Fibroblast of skin of abdomen (primary cell): ENCODE data around the gene NOS1.
"Not testable (repeated sequence)": the region's sequence is repeated elsewhere in the genome, so short reads cannot be mapped to it uniquely, and the experiment has no call there.

Experiments used
- DNase-seq: peaks from one replicate; pipeline ENCODE4 v3.0.0-alpha.2; 2013

Gene NOS1

DNA sequence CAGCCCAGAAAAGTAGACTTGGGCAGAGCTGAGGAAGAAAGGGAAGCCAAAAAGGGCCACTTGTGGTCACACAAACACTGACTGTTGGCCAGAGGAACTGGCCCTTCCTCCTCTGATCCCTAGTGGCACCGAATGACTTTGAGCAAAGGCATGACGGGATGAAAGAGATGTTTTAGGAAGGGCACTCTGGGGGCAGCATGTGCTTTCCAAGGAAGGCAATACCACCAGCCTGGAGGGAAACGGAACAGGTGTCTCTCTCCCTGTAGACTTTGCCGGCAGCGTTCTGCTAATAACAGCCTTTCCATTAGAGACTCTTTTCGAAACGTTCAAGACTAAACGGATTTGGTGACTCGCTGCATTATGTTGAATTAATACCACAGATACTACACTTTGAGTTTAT, 158.9 kb downstream of the NOS1 start:
- DNase-seq: no peak

DNA sequence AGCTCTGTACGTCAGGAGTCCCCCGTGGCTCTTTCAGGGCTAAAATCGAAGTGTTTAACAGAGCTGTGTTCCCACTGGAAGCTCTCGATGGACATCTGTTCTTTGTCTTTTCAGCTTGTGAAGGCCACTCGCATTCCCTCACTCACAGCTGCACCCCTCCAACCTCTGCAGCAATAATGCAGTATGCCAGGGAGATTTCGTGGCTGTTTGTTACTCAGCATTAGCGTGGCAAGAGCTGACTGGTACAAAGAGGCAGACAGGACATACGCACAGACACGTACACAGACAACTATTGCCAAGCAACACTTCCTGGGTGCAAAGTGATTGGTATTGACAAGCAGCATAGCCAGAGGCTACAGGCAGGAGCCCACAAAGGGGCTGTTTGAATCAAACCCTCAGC, 159.4 kb downstream of the NOS1 start:
- no peak for DNase-seq

DNA sequence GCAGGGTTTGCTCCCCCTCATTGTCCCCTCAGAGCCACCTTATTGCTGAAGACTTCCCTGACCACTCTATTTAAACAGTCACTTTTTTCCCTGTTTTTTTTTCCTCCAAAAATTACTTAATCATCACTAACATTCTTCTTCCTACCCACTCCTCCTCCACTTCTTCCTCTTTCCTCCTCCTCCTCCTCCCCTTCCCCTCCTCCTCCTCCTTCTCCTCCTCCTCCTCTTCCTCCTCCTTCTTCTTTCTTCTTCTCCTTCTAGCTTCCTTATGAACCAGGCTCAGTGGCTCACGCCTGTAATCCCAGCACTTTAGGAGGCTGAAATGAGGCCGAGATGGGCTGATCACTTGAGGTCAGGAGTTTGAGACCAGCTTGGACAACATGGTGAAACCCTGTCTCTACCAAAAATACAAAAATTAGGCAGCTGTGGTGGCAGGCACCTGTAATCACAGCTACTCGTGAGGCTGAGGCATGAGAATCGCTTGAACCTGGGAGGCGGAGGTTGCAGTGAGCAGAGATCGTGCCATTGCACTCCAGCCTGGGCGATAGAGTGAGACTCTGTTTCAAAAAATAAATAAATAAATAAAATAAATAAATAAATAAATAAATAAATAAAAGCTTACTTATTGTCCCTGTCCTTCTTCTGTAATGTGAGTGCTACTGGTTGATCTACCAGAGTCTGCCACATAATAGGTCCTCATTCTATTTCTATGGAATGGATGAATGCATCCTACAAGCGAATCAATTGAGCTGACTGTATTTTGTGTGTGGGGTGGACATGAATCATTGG, 161.3 kb downstream of the NOS1 start:
- not testable (repeated sequence) for DNase-seq

DNA sequence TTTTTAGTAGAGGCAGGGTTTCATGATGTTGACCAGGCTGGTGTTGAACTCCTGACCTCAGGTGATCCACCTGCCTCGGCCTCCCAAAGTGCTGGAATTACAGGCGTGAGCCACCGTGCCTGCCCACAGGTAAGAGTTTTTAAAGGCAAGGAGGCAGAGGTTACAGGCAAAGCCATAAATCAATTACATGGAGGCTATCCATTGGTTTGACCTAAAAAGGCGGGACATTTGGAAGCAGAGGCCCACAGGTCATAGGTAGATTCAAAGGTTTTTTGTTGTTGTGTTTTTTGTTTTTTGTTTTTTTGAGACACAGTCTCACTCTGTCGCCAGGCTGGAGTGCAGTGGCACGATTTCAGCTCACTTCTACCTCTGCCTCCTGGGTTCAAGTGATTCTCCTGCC, 165.1 kb downstream of the NOS1 start:
- DNase-seq: not testable (repeated sequence)

DNA sequence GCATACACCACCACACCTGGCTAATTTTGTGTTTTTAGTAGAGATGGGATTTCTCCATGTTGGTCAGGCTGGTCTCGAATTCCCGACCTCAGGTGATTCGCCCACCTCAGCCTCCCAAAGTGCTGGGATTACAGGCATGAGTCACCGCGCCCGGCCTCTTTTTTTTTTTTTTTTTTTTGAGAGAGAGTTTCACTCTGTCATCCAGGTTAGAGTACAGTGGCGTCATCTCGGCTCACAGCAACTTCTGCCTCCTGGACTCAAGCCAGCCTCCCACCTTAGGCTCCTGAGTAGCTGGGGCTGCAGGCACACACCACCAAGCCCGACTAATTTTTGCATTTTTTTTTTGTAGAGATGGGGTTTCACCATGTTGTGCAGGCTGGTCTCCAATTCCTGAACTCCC, 166.4 kb downstream of the NOS1 start:
- DNase-seq: not testable (repeated sequence)

DNA sequence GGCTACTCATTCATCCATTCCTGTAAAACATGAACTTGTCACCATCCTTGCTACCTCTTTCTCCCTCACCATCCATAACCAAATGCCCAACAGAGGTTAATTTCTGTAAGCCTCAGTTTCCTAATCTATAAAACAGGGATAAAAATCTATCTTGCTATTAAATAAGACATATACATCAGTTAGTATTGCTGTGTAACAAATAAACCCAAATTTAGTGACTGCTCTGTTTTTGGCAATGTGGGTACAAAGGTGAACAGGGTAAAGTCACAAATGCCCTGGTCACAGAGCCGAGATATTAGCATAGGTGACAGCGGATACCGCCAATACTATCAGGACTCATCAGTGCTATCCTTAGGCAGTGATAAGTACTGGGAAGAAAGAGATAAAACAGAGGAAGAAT, 167.5 kb downstream of the NOS1 start:
- DNase-seq: no peak

DNA sequence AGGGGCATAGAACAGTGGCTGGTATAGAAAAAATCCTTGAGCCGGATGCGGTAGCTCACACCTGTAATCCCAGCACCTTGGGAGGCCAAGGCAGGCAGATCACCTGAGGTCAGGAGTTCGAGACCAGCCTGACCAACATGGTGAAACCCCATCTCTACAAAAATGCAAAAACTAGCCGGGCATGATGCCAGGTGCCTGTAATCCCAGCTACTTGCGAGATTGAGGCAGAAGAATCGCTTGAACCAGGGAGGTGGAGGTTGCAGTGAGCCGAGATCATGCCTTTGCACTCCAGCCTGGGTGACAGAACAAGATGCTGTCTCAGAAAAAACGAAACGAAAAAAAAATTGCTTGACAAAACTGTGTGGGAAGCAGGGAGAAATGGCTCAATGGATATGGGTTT, 168.8 kb downstream of the NOS1 start:
- DNase-seq: not testable (repeated sequence)

DNA sequence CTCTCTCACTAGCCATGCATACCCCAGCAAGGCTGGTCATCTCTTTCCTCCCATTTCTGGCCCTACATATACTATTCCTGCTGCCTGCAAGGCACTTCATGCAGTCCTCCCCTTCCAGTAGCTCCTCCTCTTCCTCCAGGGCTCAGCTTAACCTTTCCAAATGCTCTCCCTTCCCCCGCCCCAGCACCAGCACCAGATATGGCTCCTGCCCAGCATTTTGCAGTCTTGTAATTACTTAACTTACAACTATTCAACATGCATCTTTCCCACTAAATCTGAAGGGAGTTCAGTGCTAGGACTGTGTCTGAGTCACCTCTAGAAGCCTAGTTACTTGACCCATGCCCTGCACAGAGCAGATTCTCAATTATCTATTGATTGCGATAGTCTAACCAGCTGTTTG, 169.4 kb downstream of the NOS1 start:
- DNase-seq: no peak

DNA sequence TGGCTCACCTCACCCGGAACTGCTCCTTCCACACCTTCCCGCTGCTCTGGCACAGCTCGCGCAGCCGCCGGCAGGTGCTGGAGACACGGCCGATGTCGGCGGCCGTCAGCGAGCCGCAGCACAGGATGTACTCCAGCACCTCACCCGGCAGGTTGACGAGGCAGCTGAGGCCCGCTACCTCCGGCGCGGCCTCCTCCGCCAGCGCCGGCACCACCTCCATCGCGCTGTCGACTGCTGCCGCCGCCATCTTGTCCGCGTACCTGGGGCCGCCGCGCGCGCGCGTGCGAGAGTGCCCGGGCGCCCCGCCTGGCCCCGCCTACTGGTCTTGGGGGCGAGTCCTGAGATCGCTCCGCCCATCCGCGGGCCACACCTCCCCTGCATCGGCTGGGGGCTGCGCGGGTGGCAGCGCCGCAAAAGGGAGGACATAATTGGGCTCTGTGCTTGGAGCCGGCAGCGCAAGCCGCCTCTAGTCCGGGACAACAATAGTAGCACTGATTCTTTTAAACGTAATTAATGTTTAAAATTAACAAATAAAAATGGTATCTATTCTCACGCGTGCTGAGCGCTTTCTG, 171.1 kb downstream of the NOS1 start, which contains the start of gene FBXO21:
Gene FBXO21 (minus strand): TSS at position 261 of the 572 bp plus-strand sequence. CDS start 14 bp downstream, at position 247.
- DNase-seq: peak; percentile 83

DNA sequence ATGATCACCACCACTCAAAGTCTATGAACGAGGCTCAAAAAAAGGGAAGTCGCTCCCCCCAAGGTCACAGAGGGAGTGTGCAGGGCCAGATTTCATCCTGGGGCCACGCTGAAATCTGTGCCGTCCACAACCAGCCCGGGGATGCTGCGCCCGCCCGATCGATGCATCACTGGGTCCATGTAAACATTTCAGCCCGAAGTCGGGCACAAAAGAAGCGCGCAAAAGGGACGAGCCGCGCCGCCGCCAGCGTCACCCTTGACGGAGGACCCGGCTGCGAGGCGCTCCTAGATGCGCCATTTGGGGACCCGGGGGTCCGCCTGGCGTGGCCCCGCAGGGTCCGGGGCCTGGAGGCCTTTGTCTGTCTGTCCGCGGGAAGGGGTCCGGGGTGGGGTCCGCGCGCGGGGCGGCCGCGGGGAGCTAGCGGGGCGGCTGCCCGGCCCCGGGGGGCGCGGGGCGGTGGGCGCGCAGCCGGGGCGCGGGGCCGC, 171.7 kb downstream of the NOS1 start:
- DNase-seq: peak; percentile 23

DNA sequence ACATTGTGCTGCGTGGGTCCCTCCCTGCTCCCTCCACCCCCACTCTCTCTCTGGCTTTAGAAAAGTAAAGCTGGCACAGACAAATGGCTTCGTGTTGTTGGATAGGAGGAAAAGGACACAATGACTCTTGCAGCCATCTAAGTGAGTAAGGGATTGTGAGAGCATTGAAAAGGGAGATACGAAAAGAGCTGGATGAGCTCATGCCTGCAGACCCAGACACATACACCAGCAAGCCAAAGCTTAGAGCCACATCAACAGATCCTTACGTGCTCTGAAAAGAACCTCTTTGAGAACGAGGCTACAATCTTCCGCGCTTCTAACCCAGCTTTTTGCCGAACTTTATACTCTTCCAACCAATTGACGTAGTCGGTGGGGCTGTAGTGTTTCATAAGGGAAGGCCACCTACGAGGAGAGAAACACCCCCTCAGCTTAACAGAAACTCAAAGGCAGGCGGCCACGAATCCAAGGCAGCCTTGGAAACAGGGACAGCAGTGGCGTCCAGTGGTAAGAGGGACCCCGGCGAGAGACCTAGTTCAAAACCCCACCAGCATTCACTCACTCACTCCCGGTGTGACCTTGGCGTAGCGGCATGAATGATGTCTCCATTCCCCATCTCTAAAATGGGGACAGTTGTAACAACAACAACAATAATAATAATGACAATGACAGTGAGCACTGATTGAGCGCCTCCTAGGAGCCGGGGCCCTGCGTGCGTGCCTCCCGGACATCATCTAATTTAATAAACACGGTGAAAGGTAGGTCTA, 172.3 kb downstream of the NOS1 start:
- DNase-seq: peak; percentile 47

DNA sequence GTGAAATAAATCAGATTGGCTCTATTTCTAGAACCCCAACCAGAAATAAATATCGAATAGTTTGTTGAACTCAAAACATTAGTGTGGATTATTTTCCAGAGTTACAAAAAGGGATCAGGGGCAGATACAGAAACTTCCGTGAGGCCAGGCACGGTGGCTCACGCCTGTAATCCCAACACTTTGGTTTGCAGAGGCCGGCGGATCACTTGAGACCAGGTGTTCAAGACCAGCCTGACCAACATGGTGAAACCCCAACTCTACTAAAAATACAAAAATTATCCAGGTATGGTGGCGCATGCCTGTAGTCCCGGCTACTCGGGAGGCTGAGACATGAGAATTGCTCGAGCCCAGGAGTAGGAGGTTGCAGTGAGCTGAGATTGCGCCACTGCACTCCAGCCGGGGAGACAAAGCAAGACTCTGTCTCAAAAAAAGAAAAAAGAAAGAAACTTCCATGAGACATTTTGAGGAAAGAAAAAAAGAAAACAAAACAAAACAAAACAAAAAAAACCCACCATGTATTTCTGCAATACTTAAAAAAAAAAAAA, 173.2 kb downstream of the NOS1 start:
- no peak for DNase-seq

DNA sequence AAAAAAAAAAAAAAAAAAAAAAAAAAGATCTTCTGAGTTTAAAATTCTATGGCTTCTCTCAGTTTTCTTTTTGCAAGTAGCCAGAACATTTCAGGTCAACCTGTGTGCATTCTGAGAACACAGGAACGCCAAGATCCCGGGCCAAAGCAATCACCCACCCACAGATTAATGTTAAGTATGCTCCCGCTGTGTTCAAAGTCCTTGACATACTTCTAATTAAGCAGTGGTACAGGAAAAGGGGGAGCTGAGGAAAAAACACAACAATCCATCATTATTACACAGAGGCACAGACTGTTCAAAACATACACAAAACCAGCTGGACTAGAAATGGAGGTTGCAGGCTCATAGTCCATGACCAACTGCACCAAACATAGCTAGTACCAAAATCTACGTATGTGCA, 174.0 kb downstream of the NOS1 start:
- no peak for DNase-seq

DNA sequence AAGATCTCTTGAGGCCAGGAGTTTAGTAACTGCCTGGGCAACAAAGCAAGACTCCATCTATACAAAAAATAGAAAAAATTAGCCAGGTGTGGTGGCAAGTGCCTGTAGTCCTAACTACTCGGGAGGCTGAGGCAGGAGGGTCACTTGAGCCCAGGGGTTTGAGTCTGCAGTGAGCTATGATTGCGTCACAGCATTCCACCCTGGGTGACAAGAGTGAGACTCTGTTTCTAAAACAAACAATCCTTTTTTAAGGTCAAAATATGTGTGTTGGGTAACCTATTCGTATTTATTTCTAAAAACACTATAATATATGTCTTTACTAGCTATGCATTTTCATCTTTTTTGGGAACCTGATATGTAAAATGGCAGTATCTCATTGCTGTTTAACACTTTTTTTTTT, 178.6 kb downstream of the NOS1 start:
- no peak for DNase-seq

DNA sequence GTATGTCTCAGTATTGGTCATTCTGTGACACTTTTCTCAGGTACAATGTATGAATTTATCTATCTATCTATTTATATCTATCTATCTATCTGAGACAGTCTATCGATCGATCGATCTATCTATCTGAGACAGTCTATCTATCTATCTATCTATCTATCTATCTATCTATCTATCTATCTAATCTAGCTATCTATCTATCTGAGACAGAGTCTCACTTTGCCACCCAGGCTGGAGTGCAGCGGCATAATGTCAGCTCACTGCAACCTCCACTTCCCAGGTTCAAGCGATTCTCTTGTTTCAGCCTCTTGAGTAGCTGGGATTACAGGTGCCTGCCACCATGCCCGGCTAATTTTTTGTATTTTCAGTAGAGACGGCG, 180.0 kb downstream of the NOS1 start:
- not testable (repeated sequence) for DNase-seq

DNA sequence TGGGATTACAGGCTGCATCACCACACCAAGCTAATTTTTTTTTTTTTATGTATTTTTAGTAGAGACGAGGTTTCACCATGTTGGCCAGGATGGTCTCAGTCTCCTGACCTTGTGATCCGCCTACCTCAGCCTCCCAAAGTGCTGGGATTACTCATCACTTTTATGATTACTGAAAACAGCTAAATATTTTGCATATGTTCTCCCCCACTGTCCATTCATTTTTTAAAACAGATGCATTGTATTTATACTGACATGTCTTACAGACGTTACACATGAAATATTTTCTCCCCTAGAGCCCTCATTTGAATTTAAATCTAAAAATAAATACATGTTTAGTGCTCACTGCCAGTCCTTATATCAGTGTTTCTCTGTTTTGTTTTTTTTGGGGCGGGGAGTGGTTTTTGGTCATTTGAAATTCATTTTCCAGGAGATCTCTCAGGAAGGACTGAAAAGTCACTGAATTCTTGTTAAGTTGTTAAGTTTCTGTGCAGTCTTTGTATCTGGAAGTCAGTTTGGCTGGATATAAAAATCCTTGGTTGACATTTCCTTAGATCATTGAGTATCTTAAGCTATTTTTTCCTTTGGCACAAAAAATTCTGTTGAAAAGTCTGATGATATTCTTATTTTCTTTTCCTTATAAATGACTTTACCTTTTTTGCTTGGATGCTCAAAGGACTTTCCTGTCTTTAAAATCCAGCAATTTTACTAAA, 180.5 kb downstream of the NOS1 start:
- no peak for DNase-seq

DNA sequence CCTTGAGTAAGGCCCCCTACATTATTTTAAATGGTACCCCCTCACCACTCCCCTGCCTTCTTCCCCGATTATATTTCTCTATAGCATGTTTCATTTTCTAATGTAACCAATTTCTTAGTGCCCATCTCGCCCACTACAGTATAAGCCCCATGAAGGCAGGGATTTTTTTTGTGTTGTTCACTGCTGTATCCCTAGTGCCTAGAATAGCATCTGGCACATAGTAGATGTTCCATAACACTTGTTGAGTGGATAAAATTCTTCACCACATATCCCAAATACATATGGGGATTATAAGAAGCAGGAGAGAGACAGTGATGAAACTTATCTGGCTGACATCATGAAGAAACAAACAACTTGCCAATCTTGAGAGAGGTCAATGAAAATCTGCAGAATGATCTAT, 182.7 kb downstream of the NOS1 start:
- DNase-seq: no peak

DNA sequence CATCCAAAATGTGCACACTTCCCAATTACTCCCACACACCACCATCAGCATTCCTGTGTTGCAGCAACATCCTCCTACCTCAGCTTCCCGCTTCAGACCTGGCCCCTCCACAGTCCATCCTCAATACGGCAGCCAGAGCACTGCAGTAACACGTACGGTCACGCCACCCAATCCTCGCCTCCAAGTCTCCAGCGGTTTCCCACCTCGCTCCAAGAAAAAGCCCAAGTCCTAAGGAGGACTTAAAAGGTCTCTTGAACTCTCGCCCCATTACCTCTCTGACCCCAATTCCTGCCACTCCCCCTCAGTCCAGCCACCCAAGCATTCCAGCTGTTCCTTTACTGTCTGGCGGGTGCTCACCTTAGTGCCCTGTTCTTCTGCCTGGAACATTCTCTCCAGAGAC, 183.1 kb downstream of the NOS1 start:
- DNase-seq: no peak

DNA sequence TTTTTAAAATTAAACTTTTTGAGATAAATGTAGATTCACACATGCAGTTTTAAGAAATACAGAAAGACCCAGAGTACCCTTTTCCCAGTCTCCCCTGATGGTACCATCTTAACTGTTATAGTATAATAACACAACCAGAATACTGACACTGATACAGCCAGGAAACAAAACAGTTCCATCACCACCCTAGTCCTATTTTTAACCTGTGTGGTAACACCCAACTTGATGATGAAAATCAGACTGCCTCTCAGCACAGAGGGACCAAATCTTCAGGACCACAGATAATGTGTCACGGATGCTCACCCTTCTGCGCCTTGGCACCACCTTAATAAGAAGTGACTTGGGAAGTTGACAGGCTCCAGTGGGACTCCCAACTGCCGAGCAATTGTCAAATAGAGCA, 189.3 kb downstream of the NOS1 start:
- DNase-seq: no peak

DNA sequence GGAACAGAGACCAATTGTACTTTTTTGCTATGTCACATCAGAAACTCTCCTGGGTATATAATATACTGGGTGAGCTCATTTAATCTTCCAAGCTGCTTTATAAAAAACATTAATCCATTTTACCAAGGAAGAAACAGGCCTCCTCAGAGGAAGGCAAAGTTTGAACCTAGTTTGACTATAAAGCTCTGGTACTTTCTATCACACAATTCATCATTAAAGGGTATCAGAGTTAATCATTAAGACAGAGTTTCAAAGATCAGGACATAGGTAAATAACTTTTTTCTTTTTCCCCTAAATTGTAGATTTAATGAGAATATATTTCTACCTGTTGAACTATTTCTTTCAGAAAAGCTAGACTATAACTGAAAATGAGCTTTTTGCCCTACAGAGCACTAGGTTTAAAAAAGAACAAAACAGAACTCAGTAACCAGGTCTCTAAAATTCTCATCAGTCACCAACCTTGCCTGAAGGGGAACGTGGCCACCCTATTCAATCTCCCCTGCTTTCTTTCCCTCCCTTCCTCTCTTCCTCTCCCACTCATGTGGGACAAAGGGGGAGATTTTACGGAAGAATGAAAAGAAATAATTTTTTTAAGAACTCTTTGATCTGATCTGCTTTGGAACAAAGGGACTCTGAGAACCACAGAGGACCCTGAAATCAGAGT, 189.8 kb downstream of the NOS1 start:
- no peak for DNase-seq

DNA sequence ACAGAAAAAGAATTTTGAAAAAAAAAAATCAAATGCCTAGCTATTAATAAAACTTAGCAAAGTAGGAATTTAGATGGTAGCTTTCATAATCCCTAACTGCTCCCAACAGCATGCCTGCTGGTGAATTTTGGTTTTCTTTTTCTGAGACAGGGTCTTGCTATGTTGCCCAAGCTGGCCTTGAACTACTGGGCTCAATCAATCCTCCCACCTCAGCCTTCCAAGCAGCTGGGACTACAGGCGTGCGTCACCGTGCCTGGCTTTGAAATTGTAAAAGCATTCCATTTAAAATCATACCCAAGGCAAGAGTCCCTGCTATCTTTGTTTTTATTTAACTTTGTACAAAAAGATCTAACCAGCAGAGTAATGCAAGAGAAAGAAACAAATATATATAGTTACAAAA, 191.9 kb downstream of the NOS1 start:
- DNase-seq: no peak

DNA sequence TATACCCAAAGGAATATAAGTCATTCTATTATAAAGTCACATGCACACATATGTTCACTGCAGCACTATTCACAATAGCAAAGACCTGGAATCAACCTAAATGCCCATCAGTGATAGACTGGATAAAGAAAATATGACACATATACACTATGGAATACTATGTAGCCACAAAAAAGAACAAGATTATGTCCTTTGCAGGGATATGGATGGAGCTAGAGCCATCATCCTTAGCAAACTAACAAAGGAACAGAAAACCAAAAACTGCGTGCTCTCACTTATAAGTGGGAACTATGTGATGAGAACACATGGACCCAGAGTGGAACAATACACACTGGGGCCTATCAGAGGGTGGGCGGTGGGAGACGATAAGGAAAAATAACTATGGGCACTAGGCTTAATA, 192.4 kb downstream of the NOS1 start:
- DNase-seq: no peak
